Chondrocyte (in vitro differentiated cells): Measurements from ENCODE around the gene GTF2IRD1. TPM values are rescaled to one million over a fixed set of nuclear protein-coding genes. Genes with fewer than 3 reads are reported as not detected.

Experiments used
- DNase-seq: peaks from one replicate; pipeline ENCODE4 v3.0.0; 2021; ENCODE audit warnings: mixed read lengths, low spot score
- H3K27ac Mint-ChIP-seq: one replicate; pipeline ENCODE4 v1.8.0; 2021; ENCODE audit warnings: mild to moderate bottlenecking, moderate library complexity, mixed read lengths; ENCODE audit not compliant: unreplicated experiment
- H3K27me3 Mint-ChIP-seq: 2 replicates; pipeline ENCODE4 v1.8.0; 2021; ENCODE audit warnings: low read depth, mixed read lengths
- H3K36me3 Mint-ChIP-seq: 2 replicates; pipeline ENCODE4 v1.8.0; 2021; ENCODE audit warnings: low read depth, mixed read lengths
- H3K4me1 Mint-ChIP-seq: 2 replicates; pipeline ENCODE4 v1.8.0; 2021; ENCODE audit warnings: low read depth, mild to moderate bottlenecking, mixed read lengths
- H3K4me3 Mint-ChIP-seq: one replicate; pipeline ENCODE4 v1.8.0; 2021; ENCODE audit warnings: mild to moderate bottlenecking, moderate library complexity, mixed read lengths; ENCODE audit not compliant: unreplicated experiment
- H3K9me3 Mint-ChIP-seq: 2 replicates; pipeline ENCODE4 v1.8.0; 2021; ENCODE audit warnings: low read depth, mixed read lengths
- total RNA-seq: library from RNA; stranded (reverse); gene quantifications from 3 replicates; pipeline ENCODE4 v1.2.1, GENCODE V29; 2021
- TF ChIP-seq, protein P1 (sequence below): fragments of 200-600 bp; sonication (generic); IDR thresholded peaks from 2 replicates; pipeline ENCODE4 v1.5.0; 2021; ENCODE audit warnings: antibody characterized with exemption, mild to moderate bottlenecking, moderate library complexity

The GTF2IRD1 gene
- total RNA-seq, 1 donor from 2014 or later = 48.5 TPM

- Mint-ChIP-seq H3K36me3 (peaks cover 34% of the 10 kb centered on the region), H3K27me3 (no peaks in the 10 kb centered on the region), H3K4me1 (no peaks in the 10 kb centered on the region), H3K4me3 (no peak overlapping the region), H3K27ac (no peak overlapping the region), H3K9me3 (peaks cover 3% of the 10 kb centered on the region)
- TF ChIP-seq, protein P1, sequence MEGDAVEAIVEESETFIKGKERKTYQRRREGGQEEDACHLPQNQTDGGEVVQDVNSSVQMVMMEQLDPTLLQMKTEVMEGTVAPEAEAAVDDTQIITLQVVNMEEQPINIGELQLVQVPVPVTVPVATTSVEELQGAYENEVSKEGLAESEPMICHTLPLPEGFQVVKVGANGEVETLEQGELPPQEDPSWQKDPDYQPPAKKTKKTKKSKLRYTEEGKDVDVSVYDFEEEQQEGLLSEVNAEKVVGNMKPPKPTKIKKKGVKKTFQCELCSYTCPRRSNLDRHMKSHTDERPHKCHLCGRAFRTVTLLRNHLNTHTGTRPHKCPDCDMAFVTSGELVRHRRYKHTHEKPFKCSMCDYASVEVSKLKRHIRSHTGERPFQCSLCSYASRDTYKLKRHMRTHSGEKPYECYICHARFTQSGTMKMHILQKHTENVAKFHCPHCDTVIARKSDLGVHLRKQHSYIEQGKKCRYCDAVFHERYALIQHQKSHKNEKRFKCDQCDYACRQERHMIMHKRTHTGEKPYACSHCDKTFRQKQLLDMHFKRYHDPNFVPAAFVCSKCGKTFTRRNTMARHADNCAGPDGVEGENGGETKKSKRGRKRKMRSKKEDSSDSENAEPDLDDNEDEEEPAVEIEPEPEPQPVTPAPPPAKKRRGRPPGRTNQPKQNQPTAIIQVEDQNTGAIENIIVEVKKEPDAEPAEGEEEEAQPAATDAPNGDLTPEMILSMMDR = no peak
- no peak for DNase-seq
Measured at GRCh38 chr7:74518041-74518440, 64.3 kb downstream of the GTF2IRD1 start.

GRCh38 chr7:74518654-74519053 lies 64.9 kb downstream of the GTF2IRD1 start:
- no peak for DNase-seq
- Mint-ChIP-seq H3K4me3 (no peak overlapping the region), H3K36me3 (peaks cover 31% of the 10 kb centered on the region), H3K4me1 (no peaks in the 10 kb centered on the region), H3K9me3 (peaks cover 3% of the 10 kb centered on the region), H3K27me3 (no peaks in the 10 kb centered on the region), H3K27ac (no peak overlapping the region)
- TF ChIP-seq, protein P1 = no peak

GRCh38 chr7:74519395-74519794 lies 65.7 kb downstream of the GTF2IRD1 start:
- H3K27ac Mint-ChIP-seq = no peak overlapping the region
- H3K27me3 Mint-ChIP-seq = no peaks in the 10 kb centered on the region
- H3K4me3 Mint-ChIP-seq = no peak overlapping the region
- peaks cover 3% of the 10 kb centered on the region for H3K9me3 Mint-ChIP-seq
- no peaks in the 10 kb centered on the region for H3K4me1 Mint-ChIP-seq
- no peak for DNase-seq
- peaks cover 33% of the 10 kb centered on the region for H3K36me3 Mint-ChIP-seq
- TF ChIP-seq, protein P1 = no peak

- H3K27ac Mint-ChIP-seq = no peak overlapping the region
- no peaks in the 10 kb centered on the region for H3K27me3 Mint-ChIP-seq
- TF ChIP-seq, protein P1 = no peak
- DNase-seq = no peak
- peaks cover 26% of the 10 kb centered on the region for H3K36me3 Mint-ChIP-seq
- H3K4me1 Mint-ChIP-seq = no peaks in the 10 kb centered on the region
- H3K9me3 Mint-ChIP-seq = peaks cover 3% of the 10 kb centered on the region
- no peak overlapping the region for H3K4me3 Mint-ChIP-seq
Measured at GRCh38 chr7:74521855-74522254, 68.1 kb downstream of the GTF2IRD1 start.

GRCh38 chr7:74522281-74522905 lies 68.7 kb downstream of the GTF2IRD1 start:
- Mint-ChIP-seq H3K4me1 (no peaks in the 10 kb centered on the region), H3K27ac (no peak overlapping the region), H3K36me3 (peaks cover 25% of the 10 kb centered on the region), H3K27me3 (no peaks in the 10 kb centered on the region), H3K9me3 (peaks cover 3% of the 10 kb centered on the region), H3K4me3 (no peak overlapping the region)
- no peak for DNase-seq
- TF ChIP-seq, protein P1 = no peak
